Measurements from ENCODE around the gene TTLL1.

TTLL1 gene

DNA sequence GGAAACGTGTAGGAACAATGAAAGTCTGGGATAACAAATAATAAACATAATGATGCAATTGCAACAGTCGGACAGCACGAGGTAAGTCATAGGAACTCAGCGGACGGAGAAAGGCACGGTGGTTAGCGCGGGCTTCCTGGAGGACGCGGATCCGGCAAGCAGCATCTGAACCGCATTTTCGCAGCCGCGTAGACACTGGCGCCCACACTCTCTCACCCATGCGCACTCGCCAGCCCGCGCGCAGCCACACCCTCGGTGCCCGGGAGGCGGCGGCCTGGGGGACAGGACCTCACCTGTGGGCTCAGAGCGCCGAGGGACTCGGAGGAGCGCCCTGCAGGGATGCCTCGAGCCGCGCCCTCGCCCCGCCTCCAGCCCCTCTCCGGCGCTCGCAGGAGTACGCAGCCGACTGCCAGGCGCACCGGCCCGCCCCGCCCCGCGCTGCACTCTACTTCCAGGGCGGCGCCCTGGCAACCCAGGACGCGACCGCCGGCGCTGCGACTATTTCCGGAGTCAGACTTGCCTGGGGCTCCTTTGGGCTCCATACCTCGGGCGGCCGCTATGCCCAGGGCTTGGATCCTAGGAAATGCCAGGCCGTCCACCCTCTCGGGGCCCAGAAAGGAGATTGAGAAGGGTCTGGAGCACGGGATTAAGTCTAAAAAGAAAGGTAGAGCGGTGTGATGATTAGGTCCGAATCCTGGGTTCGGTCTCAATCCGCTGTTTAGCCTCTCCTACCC, at the start of gene TTLL1:
Gene TTLL1, minus strand, starts transcription at position 408 of the 734 bp plus-strand sequence. CDS start 13,805 bp downstream, outside the sequence.
- peak; percentile 46 for DNase-seq (ENCODE audit: low spot score)

DNA sequence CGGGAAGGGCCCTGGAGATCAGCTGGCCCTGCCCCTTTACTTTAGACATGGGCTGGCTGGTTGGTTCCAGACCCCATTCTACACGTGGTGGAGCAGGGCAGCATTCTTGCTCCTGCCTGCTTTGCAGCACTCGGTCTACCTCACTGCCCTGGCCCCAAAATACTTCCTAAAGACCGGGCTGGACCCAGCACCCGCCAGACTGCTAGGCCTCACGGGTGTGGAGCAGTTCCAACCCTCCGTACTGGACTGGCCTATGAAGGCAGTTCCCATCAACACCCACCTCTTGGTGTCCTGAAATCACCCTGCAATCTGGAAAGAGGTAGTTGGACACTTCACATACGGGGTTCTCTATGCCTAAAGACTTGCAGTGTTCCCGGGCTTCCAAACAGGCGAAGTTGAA, 47.6 kb upstream of the TTLL1 start:
- no peak for DNase-seq (ENCODE audit: low spot score)

GRCh38 chr22:43136255-43136654, 47.1 kb upstream of the TTLL1 start:
- DNase-seq (ENCODE audit: low spot score) = peak; percentile 42

DNA sequence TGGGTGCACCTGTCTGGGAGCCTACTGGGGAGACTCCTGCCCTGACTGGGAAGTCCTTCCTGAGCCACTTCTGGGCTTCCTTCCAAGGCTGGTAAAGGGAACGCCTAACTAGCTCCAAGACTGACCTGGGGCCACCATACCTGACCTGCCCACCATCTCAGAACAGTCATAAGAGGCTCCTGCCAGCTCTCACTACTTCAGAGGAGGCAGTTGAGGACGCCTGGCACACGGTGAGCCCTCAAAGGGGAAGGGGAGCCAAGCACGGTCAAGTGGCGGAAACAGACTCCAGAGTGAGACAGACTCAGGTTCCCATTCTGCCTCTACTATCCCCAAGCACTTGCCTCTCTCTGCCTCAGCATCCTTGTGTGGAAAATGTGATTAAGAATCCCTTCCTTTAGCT, 46.4 kb upstream of the TTLL1 start:
- DNase-seq (ENCODE audit: low spot score) = no peak

GRCh38 chr22:43134553-43134952, 45.4 kb upstream of the TTLL1 start:
- DNase-seq (ENCODE audit: low spot score) = no peak

DNA sequence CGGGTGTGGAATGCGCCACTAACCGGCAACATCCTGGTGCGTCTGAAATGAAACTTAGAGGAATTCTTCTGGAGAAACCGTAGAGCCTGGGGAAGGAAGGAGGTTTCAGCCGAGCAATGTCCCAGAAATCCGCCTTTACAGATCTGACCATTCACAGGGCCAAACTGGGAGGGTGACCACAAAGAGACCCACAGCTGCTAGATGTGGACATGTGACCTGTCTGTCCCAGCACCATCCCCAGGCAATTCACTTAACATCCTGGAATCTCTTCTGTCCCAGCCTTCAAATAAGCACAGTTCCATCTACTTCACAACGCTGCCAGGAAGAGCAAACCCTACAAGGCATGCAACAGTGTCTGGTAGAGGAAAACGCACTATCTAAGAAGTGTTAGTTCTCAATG, 44.2 kb upstream of the TTLL1 start:
- no peak for DNase-seq (ENCODE audit: low spot score)

- no peak for DNase-seq (ENCODE audit: low spot score)
Observed at GRCh38 chr22:43131773-43132501, 42.7 kb upstream of the TTLL1 start.

- DNase-seq (ENCODE audit: low spot score) = no peak
Observed at GRCh38 chr22:43129426-43130425, 40.5 kb upstream of the TTLL1 start.

DNA sequence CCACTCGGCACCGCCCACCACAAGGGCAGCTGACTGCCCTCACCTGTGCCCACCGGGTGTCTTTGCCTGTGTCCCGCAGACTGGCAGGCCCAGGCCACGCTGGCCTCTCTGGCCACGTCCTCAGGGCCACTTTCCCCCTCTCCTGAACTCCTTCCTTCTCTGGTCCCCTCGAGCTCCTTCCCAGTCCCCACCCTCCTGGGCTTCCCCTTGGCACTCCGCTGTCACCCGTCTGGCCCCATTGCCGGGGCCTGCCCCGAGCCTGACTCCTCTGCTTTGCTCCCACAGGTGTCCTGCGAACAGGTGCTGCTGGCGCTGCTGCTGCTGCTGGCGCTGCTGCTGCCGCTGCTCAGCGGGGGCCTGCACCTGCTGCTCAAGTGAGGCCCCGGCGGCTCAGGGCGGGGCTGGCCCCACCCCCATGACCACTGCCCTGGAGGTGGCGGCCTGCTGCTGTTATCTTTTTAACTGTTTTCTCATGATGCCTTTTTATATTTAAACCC, 39.8 kb upstream of the TTLL1 start:
- DNase-seq (ENCODE audit: low spot score) = no peak

GRCh38 chr22:43128116-43128515, 38.9 kb upstream of the TTLL1 start:
- no peak for DNase-seq (ENCODE audit: low spot score)

DNA sequence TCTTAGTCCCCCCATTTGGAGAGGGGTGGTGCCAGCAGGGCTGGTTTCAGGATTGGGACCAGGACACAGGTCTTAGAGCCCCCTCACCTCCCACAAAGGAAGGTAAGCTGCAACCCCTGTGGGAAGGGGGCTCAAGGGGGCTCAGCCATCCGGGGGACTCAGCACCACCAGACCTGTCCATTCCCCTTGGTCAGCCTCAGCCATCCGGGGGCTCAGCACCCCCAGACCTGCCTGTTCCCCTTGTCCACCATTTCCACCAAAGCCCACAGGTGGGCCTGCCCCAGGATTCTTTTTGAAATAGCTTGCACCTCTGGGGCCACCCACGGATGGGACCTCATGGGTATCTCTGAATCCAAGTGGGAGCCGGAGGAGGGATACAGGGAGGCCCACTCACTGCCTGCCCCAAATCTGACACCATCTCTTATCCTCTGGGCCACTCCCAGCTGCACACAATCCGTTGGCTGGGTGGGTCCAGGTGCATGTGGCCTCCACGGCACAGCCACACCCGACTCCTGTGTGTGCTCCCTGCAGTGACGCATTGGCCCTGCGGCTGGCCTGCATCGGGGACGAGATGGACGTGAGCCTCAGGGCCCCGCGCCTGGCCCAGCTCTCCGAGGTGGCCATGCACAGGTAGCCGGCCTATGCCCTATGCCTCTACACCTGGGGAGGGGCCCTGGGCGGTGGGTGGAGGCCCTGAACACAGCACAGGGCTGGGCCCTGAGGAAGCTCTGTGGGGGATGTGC, 38.1 kb upstream of the TTLL1 start:
- DNase-seq (ENCODE audit: low spot score) = no peak

- DNase-seq (ENCODE audit: low spot score) = no peak
Observed at GRCh38 chr22:43126501-43127165, 37.4 kb upstream of the TTLL1 start.

DNA sequence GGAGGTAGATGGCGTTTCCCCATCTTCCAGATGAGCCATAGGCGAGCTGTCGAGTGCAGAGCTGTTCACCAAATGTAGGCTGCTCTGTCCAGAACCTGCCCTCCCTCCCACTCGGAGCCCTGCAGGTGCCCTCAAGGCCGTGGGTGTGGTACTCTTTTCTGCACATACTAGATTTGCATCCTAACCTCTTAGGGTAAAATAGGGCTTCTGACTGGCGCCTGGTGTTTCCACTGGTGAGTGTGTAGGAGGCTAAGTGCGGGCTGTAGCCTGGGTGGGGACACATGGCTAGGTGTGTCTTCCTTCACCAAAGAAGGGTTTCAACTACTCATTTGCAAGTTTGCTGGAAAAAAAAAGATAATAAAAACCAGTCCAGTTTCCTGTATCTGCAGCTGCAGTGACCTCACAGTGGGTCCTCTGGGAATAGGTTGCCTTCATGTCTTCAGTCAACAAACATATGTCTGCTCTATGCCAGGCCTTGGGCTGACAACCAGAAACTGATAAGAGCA, 29.8 kb upstream of the TTLL1 start:
- no peak for DNase-seq (ENCODE audit: low spot score)

GRCh38 chr22:43118024-43118849, 29.0 kb upstream of the TTLL1 start:
- DNase-seq (ENCODE audit: low spot score) = no peak

GRCh38 chr22:43116932-43117331, 27.7 kb upstream of the TTLL1 start:
- no peak for DNase-seq (ENCODE audit: low spot score)

GRCh38 chr22:43114958-43115357, 25.8 kb upstream of the TTLL1 start:
- no peak for DNase-seq (ENCODE audit: low spot score)

DNA sequence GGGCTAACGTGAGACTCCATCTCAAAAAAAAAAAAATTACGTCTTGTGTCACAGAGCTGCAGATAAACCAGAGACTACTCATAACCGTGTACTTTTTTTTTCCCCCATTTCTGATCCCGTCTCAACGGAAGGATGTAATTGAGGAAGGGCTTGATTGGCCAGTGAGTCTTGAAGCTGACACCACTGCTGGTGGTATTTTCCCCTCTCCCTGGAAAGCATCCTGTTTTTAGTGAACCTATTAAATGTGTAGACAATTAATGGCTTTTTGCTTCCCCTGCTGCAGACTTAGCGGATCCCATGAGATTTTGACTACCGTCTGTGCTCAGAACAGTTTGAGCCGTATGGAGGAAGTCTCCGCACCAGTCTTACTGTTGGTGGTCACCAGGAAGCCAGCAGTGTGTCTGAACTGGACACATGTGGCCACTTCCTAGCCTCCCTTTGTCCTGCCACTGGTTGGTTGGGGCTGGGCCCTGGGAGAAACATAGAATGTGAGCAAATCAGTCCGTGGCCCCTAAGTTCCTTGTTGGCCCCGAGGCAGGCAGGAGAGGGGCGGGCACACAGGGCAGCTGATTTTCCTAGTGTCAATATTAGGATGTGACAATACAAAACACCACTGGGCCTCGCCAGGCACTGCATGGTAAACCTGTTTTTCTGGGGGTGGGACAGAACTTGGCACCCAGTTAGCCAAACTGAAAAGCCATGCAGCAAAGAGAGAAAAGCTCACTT, 24.5 kb upstream of the TTLL1 start:
- no peak for DNase-seq (ENCODE audit: low spot score)

- DNase-seq (ENCODE audit: low spot score) = no peak
Observed at GRCh38 chr22:43110927-43111623, 21.9 kb upstream of the TTLL1 start.

All from hematopoietic multipotent progenitor cell treated with erythropoietin and hydrocortisone succinate and interleukin-3 and kit ligand, for 17 days (in vitro differentiated cells).